IPS-18c (cell line): Measurements from ENCODE around the gene PTPN1.

ENCODE experiments used
- H3K4me3 ChIP-seq: 2 replicates; pipeline ENCODE4 v1.7.0; 2013; ENCODE audit warnings: low read depth, mild to moderate bottlenecking, low read length, moderate library complexity; ENCODE audit not compliant: insufficient read depth
- H3K9me3 ChIP-seq: one replicate; pipeline ENCODE4 v1.6.1; 2013; ENCODE audit warnings: mild to moderate bottlenecking, low read length, moderate library complexity; ENCODE audit not compliant: control insufficient read depth, insufficient read depth

The PTPN1 gene

GRCh38 chr20:50574108-50574507 is 63.9 kb downstream of the PTPN1 start:
- Histone ChIP-seq H3K9me3 (no peaks in the 10 kb centered on the region), H3K4me3 (no peak overlapping the region)

- H3K4me3 ChIP-seq: no peak overlapping the region
- H3K9me3 ChIP-seq: no peaks in the 10 kb centered on the region
Measured at GRCh38 chr20:50574586-50574985, 64.4 kb downstream of the PTPN1 start.

GRCh38 chr20:50575865-50576720 is 65.9 kb downstream of the PTPN1 start:
- H3K9me3 ChIP-seq: no peaks in the 10 kb centered on the region
- H3K4me3 ChIP-seq: no peak overlapping the region

GRCh38 chr20:50577175-50578018 is 67.2 kb downstream of the PTPN1 start:
- H3K9me3 ChIP-seq: no peaks in the 10 kb centered on the region

GRCh38 chr20:50578061-50578777 is 68.0 kb downstream of the PTPN1 start:
- no peak overlapping the region for H3K4me3 ChIP-seq
- no peaks in the 10 kb centered on the region for H3K9me3 ChIP-seq

More at GRCh38 chr20:50577175-50578018, 67.2 kb downstream of the PTPN1 start:
- H3K4me3 ChIP-seq: no peak overlapping the region

GRCh38 chr20:50578778-50579165 is 68.6 kb downstream of the PTPN1 start:
- Histone ChIP-seq H3K4me3 (no peak overlapping the region), H3K9me3 (no peaks in the 10 kb centered on the region)

- H3K4me3 ChIP-seq: no peak overlapping the region
Measured at GRCh38 chr20:50579511-50579910, 69.3 kb downstream of the PTPN1 start.

GRCh38 chr20:50580016-50580747 is 70.0 kb downstream of the PTPN1 start:
- Histone ChIP-seq H3K9me3 (no peaks in the 10 kb centered on the region), H3K4me3 (no peak overlapping the region)

More at GRCh38 chr20:50579511-50579910, 69.3 kb downstream of the PTPN1 start:
- H3K9me3 ChIP-seq: no peaks in the 10 kb centered on the region

- Histone ChIP-seq H3K4me3 (no peak overlapping the region), H3K9me3 (no peaks in the 10 kb centered on the region)
Measured at GRCh38 chr20:50580842-50581544, 70.8 kb downstream of the PTPN1 start.

GRCh38 chr20:50582092-50582491 is 71.9 kb downstream of the PTPN1 start:
- Histone ChIP-seq H3K4me3 (no peak overlapping the region), H3K9me3 (no peaks in the 10 kb centered on the region)

GRCh38 chr20:50582591-50583234 is 72.5 kb downstream of the PTPN1 start:
- Histone ChIP-seq H3K9me3 (no peaks in the 10 kb centered on the region), H3K4me3 (no peak overlapping the region)

GRCh38 chr20:50583442-50584150 is 73.4 kb downstream of the PTPN1 start:
- no peaks in the 10 kb centered on the region for H3K9me3 ChIP-seq
- H3K4me3 ChIP-seq: no peak overlapping the region

- no peaks in the 10 kb centered on the region for H3K9me3 ChIP-seq
- H3K4me3 ChIP-seq: no peak overlapping the region
Measured at GRCh38 chr20:50584687-50585086, 74.5 kb downstream of the PTPN1 start.

GRCh38 chr20:50585214-50585613 is 75.0 kb downstream of the PTPN1 start:
- Histone ChIP-seq H3K4me3 (no peak overlapping the region), H3K9me3 (no peaks in the 10 kb centered on the region)

GRCh38 chr20:50585678-50586077 is 75.5 kb downstream of the PTPN1 start:
- Histone ChIP-seq H3K9me3 (no peaks in the 10 kb centered on the region), H3K4me3 (no peak overlapping the region)
